ENCODE results near the gene CCNC.
A peak's percentile ranks its signal among the peaks of the same experiment; 100 is the strongest.

The CCNC gene, protein sequence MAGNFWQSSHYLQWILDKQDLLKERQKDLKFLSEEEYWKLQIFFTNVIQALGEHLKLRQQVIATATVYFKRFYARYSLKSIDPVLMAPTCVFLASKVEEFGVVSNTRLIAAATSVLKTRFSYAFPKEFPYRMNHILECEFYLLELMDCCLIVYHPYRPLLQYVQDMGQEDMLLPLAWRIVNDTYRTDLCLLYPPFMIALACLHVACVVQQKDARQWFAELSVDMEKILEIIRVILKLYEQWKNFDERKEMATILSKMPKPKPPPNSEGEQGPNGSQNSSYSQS

DNA sequence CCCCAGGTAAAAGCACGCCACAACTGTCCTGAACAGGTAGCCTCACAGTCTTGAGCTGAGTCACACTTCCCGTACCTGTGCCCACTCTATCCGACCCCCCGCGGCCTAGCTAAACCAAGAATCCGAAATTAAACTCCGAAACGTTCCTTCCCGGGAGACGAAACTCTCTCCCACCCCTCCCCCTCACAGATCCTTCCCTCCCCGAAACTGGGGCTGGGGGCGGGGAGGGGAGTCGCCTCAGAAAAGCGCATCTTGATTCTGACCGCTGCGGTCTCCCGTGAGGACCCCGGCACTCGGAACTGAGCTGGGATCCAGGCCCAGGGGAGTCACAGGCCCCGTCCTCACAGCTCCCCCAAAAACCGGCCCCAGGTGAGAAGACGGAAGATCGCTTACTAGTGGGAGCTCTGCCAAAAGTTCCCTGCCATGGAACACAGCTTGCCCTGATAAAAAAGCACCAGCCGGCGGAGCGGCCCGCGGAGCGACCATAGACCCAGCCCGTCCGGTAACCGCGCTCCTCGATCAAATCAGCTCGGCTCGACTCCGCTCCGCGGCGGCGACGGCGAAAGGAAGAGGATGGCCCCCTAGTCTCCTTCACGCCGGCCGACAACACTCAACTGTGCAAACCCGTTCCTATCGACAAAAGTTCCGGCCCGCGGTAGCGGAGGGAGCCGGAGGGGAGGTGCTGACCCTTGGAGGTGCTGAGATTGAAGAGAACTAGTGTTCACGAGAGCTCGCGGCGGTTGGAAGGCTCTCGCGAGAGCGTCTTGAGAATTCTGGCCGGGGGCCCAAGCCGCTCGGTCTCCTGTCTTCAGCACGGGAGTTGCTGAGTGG, at the start of gene CCNC:
TSS of gene CCNC (minus strand) at position 558 of the 831 bp plus-strand sequence. CDS start at position 425, 133 bp downstream.
- DNase-seq (ENCODE audit: low read depth, low spot score): peak; percentile 91

- no peak for DNase-seq (ENCODE audit: low read depth, low spot score)
Observed at GRCh38 chr6:99617131-99617530, 48.7 kb upstream of the CCNC start.

DNA sequence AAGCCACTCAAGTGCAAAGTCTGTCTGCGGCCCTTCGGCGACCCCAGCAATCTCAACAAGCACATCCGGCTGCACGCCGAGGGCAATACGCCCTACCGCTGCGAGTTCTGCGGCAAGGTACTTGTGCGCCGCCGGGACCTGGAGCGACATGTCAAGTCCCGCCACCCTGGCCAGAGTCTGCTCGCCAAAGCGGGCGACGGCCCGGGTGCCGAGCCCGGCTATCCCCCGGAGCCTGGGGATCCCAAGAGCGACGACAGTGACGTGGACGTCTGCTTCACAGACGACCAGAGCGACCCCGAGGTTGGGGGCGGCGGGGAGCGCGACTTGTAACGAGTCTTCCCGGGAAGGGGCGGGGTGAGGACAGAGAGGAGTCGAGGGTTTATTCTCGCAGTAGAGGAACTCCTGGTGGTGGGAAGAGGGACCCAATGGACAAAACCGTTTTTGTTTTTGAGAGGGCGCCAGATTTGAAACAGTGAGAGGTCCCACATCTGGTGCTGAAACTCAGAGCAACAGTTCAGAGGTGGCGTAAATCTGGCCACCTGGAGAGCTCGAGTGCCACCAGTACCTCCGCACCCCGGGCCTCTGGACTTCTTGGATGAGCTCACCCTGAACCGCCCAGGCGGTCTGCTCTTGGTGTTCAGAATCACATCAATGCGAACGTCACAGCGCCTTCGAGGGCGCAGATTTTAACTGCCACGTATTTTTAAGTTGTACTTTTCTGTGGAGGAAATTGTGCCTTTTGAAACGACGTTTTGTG, 46.1 kb upstream of the CCNC start:
- no peak for DNase-seq (ENCODE audit: low read depth, low spot score)

DNA sequence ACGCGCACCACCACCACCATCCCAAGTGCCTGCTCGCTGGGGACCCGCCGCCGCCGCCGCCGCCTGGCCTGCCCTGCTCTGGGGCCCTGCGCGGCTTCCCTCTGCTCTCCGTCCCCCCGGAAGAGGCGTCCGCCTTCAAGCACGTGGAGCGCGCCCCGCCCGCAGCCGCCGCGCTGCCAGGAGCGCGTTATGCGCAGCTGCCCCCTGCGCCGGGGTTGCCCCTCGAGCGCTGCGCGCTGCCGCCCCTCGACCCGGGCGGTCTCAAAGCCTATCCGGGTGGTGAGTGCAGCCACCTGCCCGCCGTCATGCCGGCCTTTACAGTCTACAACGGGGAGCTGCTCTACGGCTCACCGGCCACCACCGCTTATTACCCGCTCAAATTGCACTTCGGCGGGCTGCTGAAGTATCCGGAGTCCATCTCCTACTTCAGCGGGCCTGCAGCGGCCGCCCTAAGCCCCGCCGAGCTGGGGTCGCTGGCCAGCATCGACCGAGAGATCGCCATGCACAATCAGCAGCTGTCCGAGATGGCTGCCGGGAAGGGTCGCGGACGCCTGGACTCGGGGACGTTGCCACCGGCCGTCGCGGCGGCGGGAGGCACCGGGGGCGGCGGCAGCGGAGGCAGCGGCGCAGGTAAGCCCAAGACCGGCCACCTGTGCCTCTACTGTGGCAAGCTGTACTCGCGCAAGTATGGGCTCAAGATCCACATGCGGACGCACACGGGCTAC, 45.4 kb upstream of the CCNC start:
- DNase-seq (ENCODE audit: low read depth, low spot score): no peak

- DNase-seq (ENCODE audit: low read depth, low spot score): no peak
Observed at GRCh38 chr6:99613409-99613704, 44.9 kb upstream of the CCNC start.

GRCh38 chr6:99612551-99613408, 44.3 kb upstream of the CCNC start:
- DNase-seq (ENCODE audit: low read depth, low spot score): no peak

DNA sequence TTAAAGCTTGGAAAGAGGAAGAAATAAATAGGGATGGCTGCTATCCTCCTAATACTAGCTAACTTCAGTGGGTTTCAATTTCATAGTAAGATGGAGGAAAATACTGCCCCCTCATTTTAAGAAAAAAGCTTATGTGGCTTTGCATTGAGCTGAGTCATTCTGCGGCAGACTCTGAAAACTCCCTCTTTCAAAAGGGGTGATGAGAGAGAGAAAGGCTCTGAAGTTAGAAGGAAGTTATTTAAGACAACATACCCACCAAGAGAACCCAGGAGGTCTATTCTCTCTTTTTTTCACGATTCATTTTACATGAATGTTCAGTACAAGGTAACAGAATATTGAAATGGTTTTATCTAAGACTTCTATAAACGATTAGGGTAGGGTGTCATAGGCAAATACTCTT, 42.7 kb upstream of the CCNC start:
- no peak for DNase-seq (ENCODE audit: low read depth, low spot score)

GRCh38 chr6:99609905-99610489, 41.5 kb upstream of the CCNC start:
- DNase-seq (ENCODE audit: low read depth, low spot score): no peak

DNA sequence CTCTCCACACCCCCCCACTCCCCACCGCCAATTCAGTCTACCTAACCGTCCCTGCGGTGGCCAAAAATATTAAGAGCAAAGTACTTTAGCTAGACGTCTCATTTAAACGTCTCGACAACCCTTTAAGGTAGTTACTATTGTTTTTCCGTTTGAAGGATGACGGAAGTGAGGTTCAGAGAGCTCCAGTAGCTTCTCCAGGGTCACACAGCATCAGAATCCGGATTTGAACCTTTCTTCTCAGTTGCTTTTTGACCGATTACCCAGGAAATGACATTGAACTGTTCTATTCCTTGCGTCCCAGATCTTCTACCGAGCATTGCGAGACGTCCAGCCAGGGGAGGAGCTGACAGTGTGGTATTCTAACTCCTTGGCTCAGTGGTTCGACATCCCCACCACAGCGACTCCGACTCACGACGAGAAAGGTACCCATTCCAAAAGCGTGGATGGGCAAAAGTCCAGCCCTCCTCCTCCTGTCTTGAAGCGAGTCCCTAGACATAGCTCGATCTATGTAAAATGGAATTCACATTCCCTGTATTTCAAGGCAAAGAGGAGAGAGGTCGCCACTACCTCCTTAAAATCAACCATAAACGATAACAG, 40.5 kb upstream of the CCNC start:
- no peak for DNase-seq (ENCODE audit: low read depth, low spot score)

GRCh38 chr6:99608059-99608885, 39.8 kb upstream of the CCNC start:
- DNase-seq (ENCODE audit: low read depth, low spot score): no peak

DNA sequence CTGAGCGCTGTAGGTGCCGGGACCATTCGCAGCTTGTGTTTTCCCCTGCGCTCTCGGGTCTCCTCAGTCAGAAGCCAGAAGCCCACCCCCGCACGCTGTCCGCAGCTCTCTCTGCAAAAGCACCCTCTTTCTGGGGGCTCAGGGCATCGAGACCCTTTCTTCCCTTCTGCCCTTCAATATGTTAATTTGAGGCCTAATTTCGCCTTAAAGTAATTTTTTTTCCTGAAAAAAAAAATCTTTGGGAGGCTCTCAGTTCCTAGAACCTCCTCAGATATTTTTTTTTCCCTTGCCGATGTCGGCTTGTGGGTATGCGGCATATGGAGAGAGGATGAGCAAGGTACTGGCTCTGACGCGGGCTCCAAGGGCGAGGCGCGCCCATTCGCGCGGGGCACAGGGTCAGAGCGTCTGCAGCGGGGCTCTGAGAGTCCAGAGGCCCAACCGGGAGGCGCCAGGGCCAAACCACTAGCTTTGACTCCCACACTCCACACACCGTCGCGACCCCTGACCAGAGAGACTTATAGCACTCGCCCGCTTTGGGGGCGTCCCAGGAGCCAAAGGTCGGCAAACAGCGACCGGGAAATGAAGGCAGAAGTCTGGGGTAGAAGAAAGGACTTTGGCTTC, 39.1 kb upstream of the CCNC start:
- DNase-seq (ENCODE audit: low read depth, low spot score): no peak

DNA sequence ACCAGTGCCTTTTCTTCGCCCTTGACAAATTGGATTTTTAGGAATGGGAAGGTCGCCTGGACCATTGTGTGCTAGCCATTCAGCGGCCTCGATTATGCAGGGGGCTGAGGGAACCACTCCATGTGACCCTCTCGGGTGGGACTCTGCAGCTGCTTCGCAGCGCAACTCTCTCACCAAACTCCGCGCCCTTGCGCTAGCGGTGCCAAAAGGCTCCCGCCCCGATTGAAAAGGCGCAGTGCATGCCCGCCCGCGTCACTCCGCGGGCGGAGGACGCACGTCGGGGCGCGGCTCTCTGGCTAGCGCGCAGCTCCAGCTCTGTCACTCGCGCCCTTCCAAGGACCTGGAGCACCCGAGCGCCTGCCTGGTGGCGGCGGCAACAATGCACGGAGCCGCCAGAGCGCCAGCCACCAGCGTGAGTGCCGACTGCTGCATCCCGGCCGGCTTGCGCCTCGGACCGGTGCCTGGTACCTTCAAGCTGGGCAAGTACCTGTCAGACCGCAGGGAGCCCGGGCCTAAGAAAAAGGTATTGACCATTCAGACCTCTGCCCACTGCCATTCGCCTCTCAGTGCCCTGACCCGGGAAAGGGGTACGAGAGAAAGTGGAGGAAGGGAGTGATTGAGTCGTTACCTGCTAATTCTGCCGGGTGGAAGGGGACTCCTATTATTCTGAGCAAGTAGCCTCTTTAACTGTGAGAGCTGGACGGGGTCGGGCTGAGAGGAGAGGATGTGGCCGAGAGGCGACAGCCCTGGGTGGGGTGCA, 38.4 kb upstream of the CCNC start, which contains the start of gene PRDM13:
TSS of gene PRDM13 (plus strand) at position 178 of the 760 bp plus-strand sequence. CDS start at position 380, 202 bp downstream.
- no peak for DNase-seq (ENCODE audit: low read depth, low spot score)

- DNase-seq (ENCODE audit: low read depth, low spot score): no peak
Observed at GRCh38 chr6:99605911-99606655, 37.6 kb upstream of the CCNC start.

GRCh38 chr6:99605074-99605734, 36.7 kb upstream of the CCNC start:
- DNase-seq (ENCODE audit: low read depth, low spot score): no peak

DNA sequence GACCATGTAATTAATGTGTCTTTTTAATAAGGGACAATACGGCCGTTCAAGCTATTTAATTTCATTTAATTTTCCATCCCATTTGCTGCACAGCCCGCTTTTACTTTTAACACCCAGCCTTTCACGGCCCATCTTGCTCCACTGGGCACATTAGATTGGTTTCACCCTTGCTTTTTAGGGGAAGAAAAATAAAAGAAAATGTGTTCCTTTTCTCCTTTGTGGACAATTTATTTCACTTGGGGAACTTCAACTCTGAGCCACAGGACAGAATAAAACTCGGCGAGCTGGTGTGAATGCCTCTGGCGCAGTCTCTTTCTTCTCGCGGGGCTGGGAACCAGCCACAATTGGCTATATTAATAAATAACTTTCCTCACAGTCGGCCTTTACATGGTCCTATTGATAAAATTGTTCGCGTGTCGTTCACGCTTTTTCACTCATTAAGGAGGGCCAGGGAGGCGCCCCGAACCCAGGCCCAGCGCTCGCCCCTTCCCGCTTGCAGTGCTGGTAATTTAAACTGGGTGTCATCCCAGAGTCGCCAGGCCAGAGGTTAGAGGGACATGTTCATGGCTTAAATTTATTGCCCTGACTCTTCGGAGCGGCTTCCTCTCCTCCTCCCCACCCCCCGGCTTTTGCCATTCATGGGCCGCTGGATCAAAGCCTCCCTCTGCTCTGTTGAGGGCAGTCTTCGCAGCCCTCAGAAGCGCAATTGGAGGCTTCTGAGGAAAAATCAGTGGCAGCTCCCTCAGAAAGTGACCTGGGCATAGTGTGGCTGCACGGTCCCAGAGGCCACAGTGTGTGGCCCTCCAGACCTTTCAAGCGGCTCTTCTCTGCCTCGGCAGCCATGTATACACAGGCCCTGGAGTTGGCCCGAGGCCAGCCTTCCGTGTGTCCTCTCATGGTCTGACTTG, 36.0 kb upstream of the CCNC start:
- no peak for DNase-seq (ENCODE audit: low read depth, low spot score)

All from smooth muscle cell of the brain vasculature (primary cell).